Measurements from ENCODE around the gene SYNE2. TPM values are rescaled to one million over a fixed set of nuclear protein-coding genes. Genes with fewer than 3 reads are reported as not detected.
A peak's percentile ranks its signal among the peaks of the same experiment; 100 is the strongest.

SYNE2 gene
- total RNA-seq, 1 experiment from 2014 or later = 71.1 TPM

DNA sequence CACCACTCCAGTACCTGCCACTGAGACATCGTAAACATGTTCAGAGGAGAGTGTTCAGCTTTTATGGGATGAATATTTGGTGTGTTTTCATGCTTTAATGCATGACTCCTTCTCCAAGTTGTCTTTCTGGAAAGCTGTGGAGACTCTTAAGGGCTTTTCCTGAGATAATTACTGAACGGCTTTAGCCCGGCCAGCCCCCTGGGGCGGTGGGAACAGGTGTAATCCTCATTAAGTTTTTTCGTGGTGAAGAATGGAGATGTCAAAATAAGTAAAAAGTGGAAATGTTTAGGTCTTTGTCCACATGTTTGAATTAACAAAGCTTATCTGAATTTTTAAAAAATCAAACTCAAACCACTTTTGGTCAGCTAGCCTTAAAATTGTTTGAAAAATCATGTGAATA lies 1.5 kb downstream of the SYNE2 start (continued):
- TF ChIP-seq SMAD3 (CRISPR knock-in tag; IDR thresholded peaks at IDR 0.05; ENCODE audit: borderline replicate concordance) = no peak
- TF ChIP-seq, protein P1, sequence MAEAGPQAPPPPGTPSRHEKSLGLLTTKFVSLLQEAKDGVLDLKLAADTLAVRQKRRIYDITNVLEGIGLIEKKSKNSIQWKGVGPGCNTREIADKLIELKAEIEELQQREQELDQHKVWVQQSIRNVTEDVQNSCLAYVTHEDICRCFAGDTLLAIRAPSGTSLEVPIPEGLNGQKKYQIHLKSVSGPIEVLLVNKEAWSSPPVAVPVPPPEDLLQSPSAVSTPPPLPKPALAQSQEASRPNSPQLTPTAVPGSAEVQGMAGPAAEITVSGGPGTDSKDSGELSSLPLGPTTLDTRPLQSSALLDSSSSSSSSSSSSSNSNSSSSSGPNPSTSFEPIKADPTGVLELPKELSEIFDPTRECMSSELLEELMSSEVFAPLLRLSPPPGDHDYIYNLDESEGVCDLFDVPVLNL (CRISPR knock-in tag; IDR thresholded peaks at IDR 0.05; ENCODE audit: borderline replicate concordance, low read depth) = no peak
- TF ChIP-seq, protein P2, sequence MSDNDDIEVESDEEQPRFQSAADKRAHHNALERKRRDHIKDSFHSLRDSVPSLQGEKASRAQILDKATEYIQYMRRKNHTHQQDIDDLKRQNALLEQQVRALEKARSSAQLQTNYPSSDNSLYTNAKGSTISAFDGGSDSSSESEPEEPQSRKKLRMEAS (CRISPR knock-in tag; IDR thresholded peaks at IDR 0.05) = no peak
- no peak for TF ChIP-seq NFATC4 (CRISPR knock-in tag; IDR thresholded peaks at IDR 0.05)
- no peak for TF ChIP-seq ZNF396 (CRISPR knock-in tag; IDR thresholded peaks at IDR 0.05; ENCODE audit: borderline replicate concordance)
- TF ChIP-seq, protein P3, sequence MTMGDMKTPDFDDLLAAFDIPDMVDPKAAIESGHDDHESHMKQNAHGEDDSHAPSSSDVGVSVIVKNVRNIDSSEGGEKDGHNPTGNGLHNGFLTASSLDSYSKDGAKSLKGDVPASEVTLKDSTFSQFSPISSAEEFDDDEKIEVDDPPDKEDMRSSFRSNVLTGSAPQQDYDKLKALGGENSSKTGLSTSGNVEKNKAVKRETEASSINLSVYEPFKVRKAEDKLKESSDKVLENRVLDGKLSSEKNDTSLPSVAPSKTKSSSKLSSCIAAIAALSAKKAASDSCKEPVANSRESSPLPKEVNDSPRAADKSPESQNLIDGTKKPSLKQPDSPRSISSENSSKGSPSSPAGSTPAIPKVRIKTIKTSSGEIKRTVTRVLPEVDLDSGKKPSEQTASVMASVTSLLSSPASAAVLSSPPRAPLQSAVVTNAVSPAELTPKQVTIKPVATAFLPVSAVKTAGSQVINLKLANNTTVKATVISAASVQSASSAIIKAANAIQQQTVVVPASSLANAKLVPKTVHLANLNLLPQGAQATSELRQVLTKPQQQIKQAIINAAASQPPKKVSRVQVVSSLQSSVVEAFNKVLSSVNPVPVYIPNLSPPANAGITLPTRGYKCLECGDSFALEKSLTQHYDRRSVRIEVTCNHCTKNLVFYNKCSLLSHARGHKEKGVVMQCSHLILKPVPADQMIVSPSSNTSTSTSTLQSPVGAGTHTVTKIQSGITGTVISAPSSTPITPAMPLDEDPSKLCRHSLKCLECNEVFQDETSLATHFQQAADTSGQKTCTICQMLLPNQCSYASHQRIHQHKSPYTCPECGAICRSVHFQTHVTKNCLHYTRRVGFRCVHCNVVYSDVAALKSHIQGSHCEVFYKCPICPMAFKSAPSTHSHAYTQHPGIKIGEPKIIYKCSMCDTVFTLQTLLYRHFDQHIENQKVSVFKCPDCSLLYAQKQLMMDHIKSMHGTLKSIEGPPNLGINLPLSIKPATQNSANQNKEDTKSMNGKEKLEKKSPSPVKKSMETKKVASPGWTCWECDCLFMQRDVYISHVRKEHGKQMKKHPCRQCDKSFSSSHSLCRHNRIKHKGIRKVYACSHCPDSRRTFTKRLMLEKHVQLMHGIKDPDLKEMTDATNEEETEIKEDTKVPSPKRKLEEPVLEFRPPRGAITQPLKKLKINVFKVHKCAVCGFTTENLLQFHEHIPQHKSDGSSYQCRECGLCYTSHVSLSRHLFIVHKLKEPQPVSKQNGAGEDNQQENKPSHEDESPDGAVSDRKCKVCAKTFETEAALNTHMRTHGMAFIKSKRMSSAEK (CRISPR knock-in tag; IDR thresholded peaks at IDR 0.05; ENCODE audit: borderline replicate concordance) = no peak
- TF ChIP-seq, protein P4, sequence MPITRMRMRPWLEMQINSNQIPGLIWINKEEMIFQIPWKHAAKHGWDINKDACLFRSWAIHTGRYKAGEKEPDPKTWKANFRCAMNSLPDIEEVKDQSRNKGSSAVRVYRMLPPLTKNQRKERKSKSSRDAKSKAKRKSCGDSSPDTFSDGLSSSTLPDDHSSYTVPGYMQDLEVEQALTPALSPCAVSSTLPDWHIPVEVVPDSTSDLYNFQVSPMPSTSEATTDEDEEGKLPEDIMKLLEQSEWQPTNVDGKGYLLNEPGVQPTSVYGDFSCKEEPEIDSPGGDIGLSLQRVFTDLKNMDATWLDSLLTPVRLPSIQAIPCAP (CRISPR knock-in tag; IDR thresholded peaks at IDR 0.05) = no peak
- no peak for TF ChIP-seq SOX15 (CRISPR knock-in tag; IDR thresholded peaks at IDR 0.05)
- TF ChIP-seq RORB (CRISPR knock-in tag; IDR thresholded peaks at IDR 0.05) = no peak

DNA sequence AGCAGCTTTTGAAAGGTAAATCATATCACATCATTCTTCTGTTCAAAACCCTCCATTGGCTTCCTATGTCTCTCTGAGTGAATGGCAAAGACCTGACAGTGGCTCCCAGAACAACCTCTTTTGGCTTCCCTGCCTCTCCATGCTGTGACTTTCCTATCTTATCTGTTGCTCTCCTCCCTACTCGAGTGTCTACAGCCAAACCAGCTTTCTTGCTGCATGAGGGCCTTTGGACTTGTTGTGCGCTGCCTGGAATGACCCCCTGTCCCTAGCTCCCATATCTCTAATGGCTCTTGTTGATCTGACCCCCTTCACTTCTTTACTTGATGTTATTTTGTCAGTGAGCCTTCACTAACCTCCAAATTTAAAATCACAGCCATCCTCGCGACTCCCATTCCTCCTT lies 2.5 kb downstream of the SYNE2 start:
- ATAC-seq (no peak), DNase-seq (ENCODE audit: low spot score) (no peak)
- H3K27me3 Mint-ChIP-seq (ENCODE audit: low read depth) = peaks cover 20% of the 10 kb centered on the region
- CTCF ChIA-PET = no interaction called here
- peaks cover 34% of the 10 kb centered on the region for H3K4me1 Mint-ChIP-seq
- no peaks in the 10 kb centered on the region for H3K36me3 Mint-ChIP-seq
- H3K4me3 Mint-ChIP-seq = peak overlapping the region; percentile 29
- POLR2A ChIA-PET = no interaction called here
- H3K9me3 Mint-ChIP-seq = no peaks in the 10 kb centered on the region
- no peak overlapping the region for H3K27ac Mint-ChIP-seq
- TF ChIP-seq TEAD1 (CRISPR knock-in tag; IDR thresholded peaks at IDR 0.05) = no peak
- no peak for TF ChIP-seq ZNF138 (CRISPR knock-in tag; conservative IDR thresholded peaks at IDR 0.05)
- no peak for TF ChIP-seq ZNF396 (CRISPR knock-in tag; IDR thresholded peaks at IDR 0.05; ENCODE audit: borderline replicate concordance)
- TF ChIP-seq, protein P5, sequence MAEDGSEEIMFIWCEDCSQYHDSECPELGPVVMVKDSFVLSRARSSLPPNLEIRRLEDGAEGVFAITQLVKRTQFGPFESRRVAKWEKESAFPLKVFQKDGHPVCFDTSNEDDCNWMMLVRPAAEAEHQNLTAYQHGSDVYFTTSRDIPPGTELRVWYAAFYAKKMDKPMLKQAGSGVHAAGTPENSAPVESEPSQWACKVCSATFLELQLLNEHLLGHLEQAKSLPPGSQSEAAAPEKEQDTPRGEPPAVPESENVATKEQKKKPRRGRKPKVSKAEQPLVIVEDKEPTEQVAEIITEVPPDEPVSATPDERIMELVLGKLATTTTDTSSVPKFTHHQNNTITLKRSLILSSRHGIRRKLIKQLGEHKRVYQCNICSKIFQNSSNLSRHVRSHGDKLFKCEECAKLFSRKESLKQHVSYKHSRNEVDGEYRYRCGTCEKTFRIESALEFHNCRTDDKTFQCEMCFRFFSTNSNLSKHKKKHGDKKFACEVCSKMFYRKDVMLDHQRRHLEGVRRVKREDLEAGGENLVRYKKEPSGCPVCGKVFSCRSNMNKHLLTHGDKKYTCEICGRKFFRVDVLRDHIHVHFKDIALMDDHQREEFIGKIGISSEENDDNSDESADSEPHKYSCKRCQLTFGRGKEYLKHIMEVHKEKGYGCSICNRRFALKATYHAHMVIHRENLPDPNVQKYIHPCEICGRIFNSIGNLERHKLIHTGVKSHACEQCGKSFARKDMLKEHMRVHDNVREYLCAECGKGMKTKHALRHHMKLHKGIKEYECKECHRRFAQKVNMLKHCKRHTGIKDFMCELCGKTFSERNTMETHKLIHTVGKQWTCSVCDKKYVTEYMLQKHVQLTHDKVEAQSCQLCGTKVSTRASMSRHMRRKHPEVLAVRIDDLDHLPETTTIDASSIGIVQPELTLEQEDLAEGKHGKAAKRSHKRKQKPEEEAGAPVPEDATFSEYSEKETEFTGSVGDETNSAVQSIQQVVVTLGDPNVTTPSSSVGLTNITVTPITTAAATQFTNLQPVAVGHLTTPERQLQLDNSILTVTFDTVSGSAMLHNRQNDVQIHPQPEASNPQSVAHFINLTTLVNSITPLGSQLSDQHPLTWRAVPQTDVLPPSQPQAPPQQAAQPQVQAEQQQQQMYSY (CRISPR knock-in tag; IDR thresholded peaks at IDR 0.05) = no peak
- TF ChIP-seq, protein P6, sequence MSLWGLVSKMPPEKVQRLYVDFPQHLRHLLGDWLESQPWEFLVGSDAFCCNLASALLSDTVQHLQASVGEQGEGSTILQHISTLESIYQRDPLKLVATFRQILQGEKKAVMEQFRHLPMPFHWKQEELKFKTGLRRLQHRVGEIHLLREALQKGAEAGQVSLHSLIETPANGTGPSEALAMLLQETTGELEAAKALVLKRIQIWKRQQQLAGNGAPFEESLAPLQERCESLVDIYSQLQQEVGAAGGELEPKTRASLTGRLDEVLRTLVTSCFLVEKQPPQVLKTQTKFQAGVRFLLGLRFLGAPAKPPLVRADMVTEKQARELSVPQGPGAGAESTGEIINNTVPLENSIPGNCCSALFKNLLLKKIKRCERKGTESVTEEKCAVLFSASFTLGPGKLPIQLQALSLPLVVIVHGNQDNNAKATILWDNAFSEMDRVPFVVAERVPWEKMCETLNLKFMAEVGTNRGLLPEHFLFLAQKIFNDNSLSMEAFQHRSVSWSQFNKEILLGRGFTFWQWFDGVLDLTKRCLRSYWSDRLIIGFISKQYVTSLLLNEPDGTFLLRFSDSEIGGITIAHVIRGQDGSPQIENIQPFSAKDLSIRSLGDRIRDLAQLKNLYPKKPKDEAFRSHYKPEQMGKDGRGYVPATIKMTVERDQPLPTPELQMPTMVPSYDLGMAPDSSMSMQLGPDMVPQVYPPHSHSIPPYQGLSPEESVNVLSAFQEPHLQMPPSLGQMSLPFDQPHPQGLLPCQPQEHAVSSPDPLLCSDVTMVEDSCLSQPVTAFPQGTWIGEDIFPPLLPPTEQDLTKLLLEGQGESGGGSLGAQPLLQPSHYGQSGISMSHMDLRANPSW (CRISPR knock-in tag; conservative IDR thresholded peaks at IDR 0.05; ENCODE audit: low read depth) = no peak
- TF ChIP-seq ELF4 (CRISPR knock-in tag; IDR thresholded peaks at IDR 0.05; ENCODE audit: low read depth) = no peak
- TF ChIP-seq MYBL2 (CRISPR knock-in tag; IDR thresholded peaks at IDR 0.05) = no peak
- TF ChIP-seq, protein P7, sequence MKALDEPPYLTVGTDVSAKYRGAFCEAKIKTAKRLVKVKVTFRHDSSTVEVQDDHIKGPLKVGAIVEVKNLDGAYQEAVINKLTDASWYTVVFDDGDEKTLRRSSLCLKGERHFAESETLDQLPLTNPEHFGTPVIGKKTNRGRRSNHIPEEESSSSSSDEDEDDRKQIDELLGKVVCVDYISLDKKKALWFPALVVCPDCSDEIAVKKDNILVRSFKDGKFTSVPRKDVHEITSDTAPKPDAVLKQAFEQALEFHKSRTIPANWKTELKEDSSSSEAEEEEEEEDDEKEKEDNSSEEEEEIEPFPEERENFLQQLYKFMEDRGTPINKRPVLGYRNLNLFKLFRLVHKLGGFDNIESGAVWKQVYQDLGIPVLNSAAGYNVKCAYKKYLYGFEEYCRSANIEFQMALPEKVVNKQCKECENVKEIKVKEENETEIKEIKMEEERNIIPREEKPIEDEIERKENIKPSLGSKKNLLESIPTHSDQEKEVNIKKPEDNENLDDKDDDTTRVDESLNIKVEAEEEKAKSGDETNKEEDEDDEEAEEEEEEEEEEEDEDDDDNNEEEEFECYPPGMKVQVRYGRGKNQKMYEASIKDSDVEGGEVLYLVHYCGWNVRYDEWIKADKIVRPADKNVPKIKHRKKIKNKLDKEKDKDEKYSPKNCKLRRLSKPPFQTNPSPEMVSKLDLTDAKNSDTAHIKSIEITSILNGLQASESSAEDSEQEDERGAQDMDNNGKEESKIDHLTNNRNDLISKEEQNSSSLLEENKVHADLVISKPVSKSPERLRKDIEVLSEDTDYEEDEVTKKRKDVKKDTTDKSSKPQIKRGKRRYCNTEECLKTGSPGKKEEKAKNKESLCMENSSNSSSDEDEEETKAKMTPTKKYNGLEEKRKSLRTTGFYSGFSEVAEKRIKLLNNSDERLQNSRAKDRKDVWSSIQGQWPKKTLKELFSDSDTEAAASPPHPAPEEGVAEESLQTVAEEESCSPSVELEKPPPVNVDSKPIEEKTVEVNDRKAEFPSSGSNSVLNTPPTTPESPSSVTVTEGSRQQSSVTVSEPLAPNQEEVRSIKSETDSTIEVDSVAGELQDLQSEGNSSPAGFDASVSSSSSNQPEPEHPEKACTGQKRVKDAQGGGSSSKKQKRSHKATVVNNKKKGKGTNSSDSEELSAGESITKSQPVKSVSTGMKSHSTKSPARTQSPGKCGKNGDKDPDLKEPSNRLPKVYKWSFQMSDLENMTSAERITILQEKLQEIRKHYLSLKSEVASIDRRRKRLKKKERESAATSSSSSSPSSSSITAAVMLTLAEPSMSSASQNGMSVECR (CRISPR knock-in tag; IDR thresholded peaks at IDR 0.05; ENCODE audit: borderline replicate concordance) = no peak
- no peak for TF ChIP-seq GABPB1 (CRISPR knock-in tag; IDR thresholded peaks at IDR 0.05)
- TF ChIP-seq MXD4 (CRISPR knock-in tag; IDR thresholded peaks at IDR 0.05; ENCODE audit: borderline replicate concordance) = no peak
- TF ChIP-seq NR3C1 (CRISPR knock-in tag; conservative IDR thresholded peaks at IDR 0.05; ENCODE audit: low read depth) = no peak
